Non-pigmented ciliary epithelial cell (primary cell): ENCODE data around the gene ZACN.

Experiments used
- DNase-seq: peaks from one replicate; pipeline ENCODE4 v3.0.0-alpha.2; 2010; ENCODE audit warnings: low read depth

Gene ZACN

DNA sequence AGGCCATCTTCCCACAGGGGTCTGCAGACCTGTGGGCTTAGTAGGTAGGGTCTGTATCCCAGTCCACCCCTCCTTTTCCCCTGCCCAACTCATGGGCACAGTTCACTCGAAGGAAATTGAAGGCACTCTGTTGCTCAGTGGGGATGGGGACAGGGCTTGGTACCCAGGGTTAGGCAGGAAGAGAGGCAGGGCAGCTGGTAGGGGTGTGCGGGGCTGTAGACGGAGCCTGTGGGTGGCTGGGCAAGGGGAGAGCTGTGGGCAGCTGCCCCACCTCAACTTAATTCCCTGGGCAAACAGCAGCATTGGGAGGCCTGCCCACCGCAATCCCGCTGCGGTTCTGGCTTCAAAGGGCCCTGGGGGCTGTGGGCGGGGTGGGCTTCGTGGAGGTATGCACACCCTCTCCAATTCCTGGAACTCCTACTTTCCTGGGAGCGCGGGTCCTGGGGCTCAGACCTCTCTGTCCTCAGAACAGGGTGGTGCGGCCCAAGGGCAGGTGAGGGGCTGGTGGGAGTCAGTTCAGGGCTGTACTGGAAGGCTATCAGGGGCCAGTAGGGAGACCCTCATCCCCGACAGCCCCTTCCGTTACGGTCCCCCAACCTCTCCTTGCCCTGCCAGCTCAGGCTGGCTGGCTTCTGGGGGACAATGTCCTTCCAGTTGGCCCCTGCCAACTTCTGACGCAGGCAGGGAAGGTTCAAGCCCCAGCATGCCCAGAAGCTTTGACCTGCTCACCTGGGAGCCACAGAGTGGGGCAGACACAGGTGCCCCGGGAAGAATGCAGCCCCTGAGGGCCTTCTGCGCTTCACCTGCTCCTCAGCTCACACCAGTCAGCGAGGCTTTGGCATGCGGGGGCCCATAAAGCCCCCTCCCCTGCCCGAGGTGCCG is 53.0 kb downstream of the ZACN start:
- DNase-seq: no peak
